ENCODE results near the gene CENPN. TPM values are rescaled to one million over a fixed set of nuclear protein-coding genes. Genes with fewer than 3 reads are reported as not detected.

CENPN gene
- total and polyA plus RNA-seq, 10 of the 15 experiments (the other 5 are each of a cell fraction or from before 2014, with no cell fraction given): 39.8 to 143 (median 66.8) TPM

- TF ChIP-seq CUX1 (IDR thresholded peaks at IDR 0.05; ENCODE audit: insufficient replicate concordance, low read depth, low read length) (no peak), CBX3 (IDR thresholded peaks at IDR 0.05; ENCODE audit: borderline replicate concordance, low read depth) (no peak), SMC3 (IDR thresholded peaks at IDR 0.05; ENCODE audit: borderline replicate concordance, low read length) (no peak), MEF2B (IDR thresholded peaks at IDR 0.05; ENCODE audit: partially characterized antibody, poor library complexity, severe bottlenecking) (no peak), FOXM1 (IDR thresholded peaks at IDR 0.05; ENCODE audit: low read depth, low read length) (no peak)
- TF ChIP-seq, protein P1, sequence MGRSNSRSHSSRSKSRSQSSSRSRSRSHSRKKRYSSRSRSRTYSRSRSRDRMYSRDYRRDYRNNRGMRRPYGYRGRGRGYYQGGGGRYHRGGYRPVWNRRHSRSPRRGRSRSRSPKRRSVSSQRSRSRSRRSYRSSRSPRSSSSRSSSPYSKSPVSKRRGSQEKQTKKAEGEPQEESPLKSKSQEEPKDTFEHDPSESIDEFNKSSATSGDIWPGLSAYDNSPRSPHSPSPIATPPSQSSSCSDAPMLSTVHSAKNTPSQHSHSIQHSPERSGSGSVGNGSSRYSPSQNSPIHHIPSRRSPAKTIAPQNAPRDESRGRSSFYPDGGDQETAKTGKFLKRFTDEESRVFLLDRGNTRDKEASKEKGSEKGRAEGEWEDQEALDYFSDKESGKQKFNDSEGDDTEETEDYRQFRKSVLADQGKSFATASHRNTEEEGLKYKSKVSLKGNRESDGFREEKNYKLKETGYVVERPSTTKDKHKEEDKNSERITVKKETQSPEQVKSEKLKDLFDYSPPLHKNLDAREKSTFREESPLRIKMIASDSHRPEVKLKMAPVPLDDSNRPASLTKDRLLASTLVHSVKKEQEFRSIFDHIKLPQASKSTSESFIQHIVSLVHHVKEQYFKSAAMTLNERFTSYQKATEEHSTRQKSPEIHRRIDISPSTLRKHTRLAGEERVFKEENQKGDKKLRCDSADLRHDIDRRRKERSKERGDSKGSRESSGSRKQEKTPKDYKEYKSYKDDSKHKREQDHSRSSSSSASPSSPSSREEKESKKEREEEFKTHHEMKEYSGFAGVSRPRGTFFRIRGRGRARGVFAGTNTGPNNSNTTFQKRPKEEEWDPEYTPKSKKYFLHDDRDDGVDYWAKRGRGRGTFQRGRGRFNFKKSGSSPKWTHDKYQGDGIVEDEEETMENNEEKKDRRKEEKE (IDR thresholded peaks at IDR 0.05): no peak
These were observed 13.7 kb upstream of the CENPN start (continued) for GRCh38 chr16:80993307-80993706.

Data from GM12878 (cell line).